Ascending aorta (tissue), 2 donors: Measurements from ENCODE around the gene RAPGEF1. TPM values are rescaled to one million over a fixed set of nuclear protein-coding genes. Genes with fewer than 3 reads are reported as not detected.

Experiments
- DNase-seq, 2 donors: peaks; one replicate each; pipeline ENCODE4 v3.0.0-alpha.2; 2019; ENCODE audit warnings: low spot score in 2 of 2
- H3K27ac ChIP-seq, 2 donors: fragments of 200-600 bp; sonication (generic); one replicate each; pipeline ENCODE4 v1.5.1; 2016 to 2017; ENCODE audit warnings: mild to moderate bottlenecking in 1 of 2
- H3K27me3 ChIP-seq: fragments of 200-600 bp; sonication (generic); one replicate; pipeline ENCODE4 v1.5.1; 2017
- H3K36me3 ChIP-seq, 2 donors: fragments of 200-600 bp; sonication (generic); one replicate each; pipeline ENCODE4 v1.5.1; 2016
- H3K4me1 ChIP-seq, 2 donors: fragments of 200-600 bp; sonication (generic); one replicate each; pipeline ENCODE4 v1.5.1; 2016 to 2017; ENCODE audit warnings: mild to moderate bottlenecking in 1 of 2
- H3K4me3 ChIP-seq, 2 donors: fragments of 200-600 bp; sonication (generic); one replicate each; pipeline ENCODE4 v1.5.1; 2016 to 2017; ENCODE audit warnings: mild to moderate bottlenecking in 1 of 2
- H3K9me3 ChIP-seq, 2 donors: fragments of 200-600 bp; sonication (generic); one replicate each; pipeline ENCODE4 v1.5.1; 2016
- CTCF ChIP-seq, 3 experiments: fragments of 200-600 bp in 2 of 3; fragments of 450-650 bp in 1 of 3; sonication (generic) in 2 of 3; IDR thresholded peaks; one replicate each; pipeline ENCODE4 v1.5.1; 2016 to 2019; ENCODE audit warnings: antibody characterized with exemption in 3 of 3, mild to moderate bottlenecking in 1 of 3, moderate library complexity in 1 of 3
- intact Hi-C: fragments of 100-400 bp; cut with DNase I; formaldehyde crosslinking; loops from one replicate; pipeline ENCODE4 v1.15.1; 2023
- total RNA-seq: library from RNA; depleted of rRNA; stranded (reverse); fragments of >200 nt; gene quantifications from one replicate; pipeline ENCODE4 v1.1.0, GENCODE V29; 2016

RAPGEF1 gene
- total RNA-seq, 1 donor from 2014 or later: 95.5 TPM

GRCh38 chr9:131673068-131673467 is 66.8 kb downstream of the RAPGEF1 start:
- Histone ChIP-seq H3K4me3 (no peak overlapping the region), H3K27ac (peak overlapping the region; percentile 93 to 96), H3K9me3 (no peaks in the 10 kb centered on the region), H3K27me3 (no peaks in the 10 kb centered on the region), H3K36me3 (no peaks in the 10 kb centered on the region), H3K4me1 (peaks cover 45 to 90% of the 10 kb centered on the region in 2 donors)
- no peak for DNase-seq
- TF ChIP-seq CTCF (IDR thresholded peaks at IDR 0.05): no peak
- intact Hi-C loops: no loop called here

- DNase-seq: no peak
- no peak for TF ChIP-seq CTCF (IDR thresholded peaks at IDR 0.05)
- intact Hi-C loops: no loop called here
- Histone ChIP-seq H3K36me3 (no peaks in the 10 kb centered on the region), H3K4me1 (peaks cover 41 to 90% of the 10 kb centered on the region in 2 donors), H3K27me3 (no peaks in the 10 kb centered on the region), H3K4me3 (no peak overlapping the region), H3K9me3 (no peaks in the 10 kb centered on the region), H3K27ac (peak overlapping the region; percentile 93 to 96)
Observed at GRCh38 chr9:131672451-131672850, 67.4 kb downstream of the RAPGEF1 start.

- no peak for TF ChIP-seq CTCF (IDR thresholded peaks at IDR 0.05)
- H3K27ac ChIP-seq: peak overlapping the region; percentile 93 to 96
- intact Hi-C loops: no loop called here
- H3K4me1 ChIP-seq: peaks cover 38 to 86% of the 10 kb centered on the region in 2 donors
- no peak overlapping the region for H3K4me3 ChIP-seq
- no peaks in the 10 kb centered on the region for H3K36me3 ChIP-seq
- DNase-seq: no peak
- H3K9me3 ChIP-seq: no peaks in the 10 kb centered on the region
- H3K27me3 ChIP-seq: no peaks in the 10 kb centered on the region
Observed at GRCh38 chr9:131671133-131671520, 68.7 kb downstream of the RAPGEF1 start.

GRCh38 chr9:131670247-131671132 is 69.4 kb downstream of the RAPGEF1 start:
- Histone ChIP-seq H3K4me3 (no peak overlapping the region), H3K4me1 (peaks cover 32 to 80% of the 10 kb centered on the region in 2 donors), H3K36me3 (no peaks in the 10 kb centered on the region), H3K27ac (peak overlapping the region; percentile 93 to 96), H3K9me3 (no peaks in the 10 kb centered on the region), H3K27me3 (no peaks in the 10 kb centered on the region)
- DNase-seq: peak; percentile 57 to 84
- no peak for TF ChIP-seq CTCF (IDR thresholded peaks at IDR 0.05)
- intact Hi-C loops: no loop called here

GRCh38 chr9:131669269-131670157 is 70.4 kb downstream of the RAPGEF1 start:
- no peak for TF ChIP-seq CTCF (IDR thresholded peaks at IDR 0.05)
- no peaks in the 10 kb centered on the region for H3K9me3 ChIP-seq
- H3K4me1 ChIP-seq: peaks cover 27 to 70% of the 10 kb centered on the region in 2 donors
- DNase-seq: no peak
- no peaks in the 10 kb centered on the region for H3K36me3 ChIP-seq
- no peak overlapping the region for H3K4me3 ChIP-seq
- no peaks in the 10 kb centered on the region for H3K27me3 ChIP-seq
- peak overlapping the region; percentile 93 to 96 for H3K27ac ChIP-seq
- intact Hi-C loops: no loop called here
